K562 (cell line): Measurements from ENCODE around the gene CA7. TPM values are rescaled to one million over a fixed set of nuclear protein-coding genes. Genes with fewer than 3 reads are reported as not detected.
A peak's percentile ranks its signal among the peaks of the same experiment; 100 is the strongest.

Source experiments
- CREB5 ChIP-seq: fragments of 250-450 bp; sonication (Bioruptor Pico); IDR thresholded peaks from 2 replicates; pipeline ENCODE4 v1.5.0; 2020; ENCODE audit warnings: mild to moderate bottlenecking
- MEIS2 ChIP-seq: fragments of 450-650 bp; IDR thresholded peaks from 2 replicates; pipeline ENCODE4 v1.6.1; 2014; ENCODE audit warnings: mild to moderate bottlenecking; ENCODE audit not compliant: partially characterized antibody
- MGA ChIP-seq: fragments of 450-650 bp; IDR thresholded peaks from 2 replicates; pipeline ENCODE4 v1.6.1; 2016; ENCODE audit warnings: mild to moderate bottlenecking, moderate library complexity
- SFPQ ChIP-seq: fragments of 200-400 bp; formaldehyde crosslinking; IDR thresholded peaks from 2 replicates; pipeline ENCODE4 v1.6.1; 2017; ENCODE audit warnings: mild to moderate bottlenecking, low read depth, low read length, moderate library complexity
- ZNF592 ChIP-seq: fragments of 450-650 bp; IDR thresholded peaks from 2 replicates; pipeline ENCODE4 v1.6.1; 2017; ENCODE audit warnings: antibody characterized with exemption, mild to moderate bottlenecking
- polyA plus RNA-seq, 8 experiments: library from polyadenylated mRNA; depleted of rRNA in 4 of 8; stranded (reverse) in 5 of 8; unstranded in 3 of 8; fragments of >200 nt; fragmentation: Nextera tagmentation in 2 of 8; fragmentation: Illumina TruSeq in 1 of 8; extraction: Ambion mirVana in 2 of 8; extraction: Trizol in 1 of 8; gene quantifications; 2 replicates each; pipeline versions ENCODE4 v1.2.1 to v1.2.3, GENCODE V29; 2011 to 2014; ENCODE audit warnings: inconsistent platforms in 1 of 8, missing spikeins in 1 of 8
- total RNA-seq, 7 experiments: library from RNA; depleted of rRNA in 6 of 7; stranded (reverse); fragments of >200 nt in 6 of 7; fragmentation: Illumina TruSeq in 2 of 7; extraction: Trizol in 2 of 7; gene quantifications; 2 replicates each; pipeline versions ENCODE4 v1.2.1 to v1.2.3, GENCODE V29; 2011 to 2021; ENCODE audit warnings: low replicate concordance in 1 of 7

CA7 gene
- total and polyA plus RNA-seq, 9 of the 15 experiments (the other 6 are each of a cell fraction or from before 2014, with no cell fraction given): 0.03 to 0.07 (median 0.05) TPM; not detected in 5

GRCh38 chr16:66830422-66831404 is 13.5 kb upstream of the CA7 start, which contains the start of gene NAE1 (continued):
- 0 out of 2 replicates have a peak, but pooled peaks have one; percentile 62 for TF ChIP-seq ZNF592
- TF ChIP-seq SFPQ: no peak
- TF ChIP-seq CREB5 (CRISPR knock-in tag): no peak
- peak; percentile 52 for TF ChIP-seq MGA
- peak; percentile 85 for TF ChIP-seq MEIS2
